ENCODE results near the gene SKOR1.

- TF ChIP-seq CTCF (IDR thresholded peaks at IDR 0.05; ENCODE audit: poor library complexity) (no peak), EZH2phosphoT487 (IDR thresholded peaks at IDR 0.05; ENCODE audit: low read depth, severe bottlenecking, unreplicated experiment) (no peak)
Measured at GRCh38 chr15:67777773-67778172, 47.5 kb upstream of the SKOR1 start.
